HepG2 (cell line): ENCODE measurements around the gene GCM1. TPM values are rescaled to one million over a fixed set of nuclear protein-coding genes. Genes with fewer than 3 reads are reported as not detected.

Experiments used
- ATAD3A ChIP-seq: sonication (generic); formaldehyde crosslinking; IDR thresholded peaks from 2 replicates; pipeline ENCODE4 v1.4.0; 2020; ENCODE audit warnings: missing genetic modification reagents
- CC2D1A ChIP-seq: sonication (generic); formaldehyde crosslinking; IDR thresholded peaks from 2 replicates; pipeline ENCODE4 v1.8.1; 2023; ENCODE audit warnings: mild to moderate bottlenecking, missing genetic modification reagents
- CHCHD3 ChIP-seq: sonication (generic); formaldehyde crosslinking; IDR thresholded peaks from 2 replicates; pipeline ENCODE4 v1.8.0; 2022; ENCODE audit warnings: mild to moderate bottlenecking, missing genetic modification reagents, moderate library complexity
- GABPB1 ChIP-seq: IDR thresholded peaks from 2 replicates; pipeline ENCODE4 v1.6.1; 2016; ENCODE audit warnings: mild to moderate bottlenecking, missing genetic modification reagents, moderate library complexity, missing compliant biosample characterization
- IRF2 ChIP-seq: IDR thresholded peaks from 2 replicates; pipeline ENCODE4 v1.6.1; 2018; ENCODE audit warnings: missing genetic modification reagents, missing compliant biosample characterization
- KAT2B ChIP-seq: fragments of 150-350 bp; IDR thresholded peaks from 2 replicates; pipeline ENCODE4 v1.6.1; 2014; ENCODE audit warnings: low read depth, low read length, borderline replicate concordance
- MTF1 ChIP-seq: sonication (generic); formaldehyde crosslinking; IDR thresholded peaks from 2 replicates; pipeline ENCODE4 v1.5.0; 2020; ENCODE audit warnings: missing genetic modification reagents
- MZF1 ChIP-seq: sonication (generic); formaldehyde crosslinking; IDR thresholded peaks from 2 replicates; pipeline ENCODE4 v1.8.1; 2023; ENCODE audit warnings: mild to moderate bottlenecking, missing genetic modification reagents, borderline replicate concordance
- PPARG ChIP-seq: conservative IDR thresholded peaks from 2 replicates; pipeline ENCODE4 v1.6.1; 2016; ENCODE audit warnings: missing biosample characterization, missing genetic modification reagents
- RAD51 ChIP-seq: fragments of 450-650 bp; IDR thresholded peaks from 2 replicates; pipeline ENCODE4 v1.6.1; 2016; ENCODE audit warnings: borderline replicate concordance
- SMAD1 ChIP-seq: sonication (generic); formaldehyde crosslinking; IDR thresholded peaks from 2 replicates; pipeline ENCODE4 v1.4.0; 2020; ENCODE audit warnings: missing genetic modification reagents, low read depth, mild to moderate bottlenecking, borderline replicate concordance
- SYNCRIP ChIP-seq: fragments of 200-400 bp; formaldehyde crosslinking; IDR thresholded peaks from 2 replicates; pipeline ENCODE4 v1.6.1; 2018; ENCODE audit warnings: mild to moderate bottlenecking, low read depth, low read length; ENCODE audit not compliant: insufficient read depth
- THAP11 ChIP-seq: IDR thresholded peaks from 2 replicates; pipeline ENCODE4 v1.6.1; 2016; ENCODE audit warnings: missing biosample characterization, missing genetic modification reagents
- TIGD3 ChIP-seq: sonication (generic); formaldehyde crosslinking; IDR thresholded peaks from 2 replicates; pipeline ENCODE4 v1.5.1; 2020; ENCODE audit warnings: mild to moderate bottlenecking, missing genetic modification reagents, borderline replicate concordance
- TOE1 ChIP-seq: sonication (generic); formaldehyde crosslinking; IDR thresholded peaks from 2 replicates; pipeline ENCODE4 v1.4.0; 2020; ENCODE audit warnings: mild to moderate bottlenecking, missing genetic modification reagents
- TP53 ChIP-seq: sonication (generic); formaldehyde crosslinking; conservative IDR thresholded peaks from 2 replicates; pipeline ENCODE4 v1.4.0; 2020; ENCODE audit warnings: missing genetic modification reagents
- ZBTB2 ChIP-seq: sonication (generic); formaldehyde crosslinking; IDR thresholded peaks from 2 replicates; pipeline ENCODE4 v1.8.0; 2022; ENCODE audit warnings: low read depth, missing genetic modification reagents
- ZKSCAN5 ChIP-seq: sonication (generic); formaldehyde crosslinking; IDR thresholded peaks from 2 replicates; pipeline ENCODE4 v1.5.1; 2020; ENCODE audit warnings: mild to moderate bottlenecking, missing genetic modification reagents
- ZNF121 ChIP-seq: sonication (generic); formaldehyde crosslinking; IDR thresholded peaks from 2 replicates; pipeline ENCODE4 v1.5.0; 2020; ENCODE audit warnings: mild to moderate bottlenecking, missing genetic modification reagents
- ZNF230 ChIP-seq: sonication (generic); formaldehyde crosslinking; IDR thresholded peaks from 2 replicates; pipeline ENCODE4 v1.4.0; 2020; ENCODE audit warnings: mild to moderate bottlenecking, missing genetic modification reagents
- ZNF232 ChIP-seq: sonication (generic); formaldehyde crosslinking; IDR thresholded peaks from 2 replicates; pipeline ENCODE4 v1.4.0; 2020; ENCODE audit warnings: missing genetic modification reagents, borderline replicate concordance
- ZNF547 ChIP-seq: sonication (generic); formaldehyde crosslinking; IDR thresholded peaks from 2 replicates; pipeline ENCODE4 v1.5.1; 2020; ENCODE audit warnings: mild to moderate bottlenecking, missing genetic modification reagents
- ZNF691 ChIP-seq: sonication (generic); formaldehyde crosslinking; IDR thresholded peaks from 2 replicates; pipeline ENCODE4 v1.4.0; 2020; ENCODE audit warnings: missing genetic modification reagents, low read depth, mild to moderate bottlenecking, borderline replicate concordance
- ZXDC ChIP-seq: sonication (generic); formaldehyde crosslinking; IDR thresholded peaks from 2 replicates; pipeline ENCODE4 v1.5.0; 2020; ENCODE audit warnings: mild to moderate bottlenecking, missing genetic modification reagents
- ZZZ3 ChIP-seq: sonication (generic); formaldehyde crosslinking; IDR thresholded peaks from 2 replicates; pipeline ENCODE4 v1.4.0; 2020; ENCODE audit warnings: missing genetic modification reagents, mild to moderate bottlenecking, borderline replicate concordance
- polyA plus RNA-seq, 8 experiments: library from polyadenylated mRNA; depleted of rRNA in 3 of 8; stranded (reverse) in 7 of 8; unstranded in 1 of 8; fragments of >200 nt; fragmentation: Illumina TruSeq in 4 of 8; extraction: Trizol in 4 of 8; gene quantifications; 2 replicates each; pipeline versions ENCODE4 v1.2.1 to v1.2.3, GENCODE V29; 2011 to 2016; ENCODE audit warnings: low read depth in 4 of 8, missing spikeins in 1 of 8, mixed read lengths in 1 of 8; ENCODE audit not compliant: insufficient read depth in 1 of 8
- total RNA-seq, 5 experiments: library from RNA; depleted of rRNA; stranded (reverse); fragments of >200 nt; fragmentation: Illumina TruSeq; extraction: Trizol; gene quantifications; 2 replicates each; pipeline ENCODE4 v1.2.3, GENCODE V29; 2016; ENCODE audit warnings: low read depth in 1 of 5

GCM1 gene
- total and polyA plus RNA-seq, 2 of the 13 experiments (the other 11 are each of a cell fraction or from before 2014, with no cell fraction given) = 0.04 to 0.13 TPM

- TF ChIP-seq ZNF691 (CRISPR knock-in tag) (peak; percentile 94; the same call in 1 of the 2 replicates), ZBTB2 (CRISPR knock-in tag) (no peak), SYNCRIP (no peak), MZF1 (CRISPR knock-in tag) (no peak), SMAD1 (CRISPR knock-in tag) (peak; percentile 75; the same call in 1 of the 2 replicates), TIGD3 (CRISPR knock-in tag) (no peak), RAD51 (no peak), ZNF232 (CRISPR knock-in tag) (peak; percentile 53; the same call in 1 of the 2 replicates), ZNF547 (CRISPR knock-in tag) (no peak), ZKSCAN5 (CRISPR knock-in tag) (no peak), ZNF121 (CRISPR knock-in tag) (no peak), CC2D1A (CRISPR knock-in tag) (0 out of 2 replicates have a peak, but pooled peaks have one; percentile 24), IRF2 (CRISPR knock-in tag) (peak; percentile 91), KAT2B (no peak), ATAD3A (CRISPR knock-in tag) (no peak), TP53 (CRISPR knock-in tag) (no peak), MTF1 (CRISPR knock-in tag) (no peak), ZNF230 (CRISPR knock-in tag) (0 out of 2 replicates have a peak, but pooled peaks have one; percentile 41), PPARG (CRISPR knock-in tag) (peak; percentile 67), TOE1 (CRISPR knock-in tag) (no peak), ZXDC (CRISPR knock-in tag) (no peak), THAP11 (peak; percentile 61), ZZZ3 (CRISPR knock-in tag) (no peak), CHCHD3 (CRISPR knock-in tag) (no peak), GABPB1 (CRISPR knock-in tag) (peak; percentile 68)
These were observed 23.2 kb upstream of the GCM1 start (continued) for GRCh38 chr6:53171605-53172467.
